Measurements from ENCODE around the gene STAU1. TPM values are rescaled to one million over a fixed set of nuclear protein-coding genes. Genes with fewer than 3 reads are reported as not detected.
"Not testable (repeated sequence)": the region's sequence is repeated elsewhere in the genome, so short reads cannot be mapped to it uniquely, and the experiment has no call there.

STAU1 gene
- total RNA-seq, 2 donors from 2014 or later = 80.5 to 83.3 TPM

DNA sequence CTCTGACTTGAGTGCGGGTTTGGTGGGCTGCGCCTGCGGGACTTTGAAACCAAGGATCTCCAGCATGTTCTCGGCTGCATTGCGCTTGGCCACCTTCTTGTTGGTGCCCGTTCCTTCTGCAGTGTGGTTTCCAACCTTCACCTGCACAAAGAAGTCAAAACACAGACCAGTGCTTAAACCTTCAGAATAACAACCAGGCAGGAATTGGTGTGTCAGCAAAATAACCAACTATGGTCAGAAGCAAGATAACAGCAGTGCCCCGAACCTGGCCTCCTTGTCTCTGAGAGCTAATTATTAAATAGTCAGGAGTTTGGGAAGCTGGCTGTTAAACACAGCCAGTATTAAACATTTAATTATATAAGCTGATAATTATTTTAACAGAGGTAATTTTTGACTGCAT lies 68.1 kb downstream of the STAU1 start:
- Mint-ChIP-seq H3K27ac (no peak overlapping the region), H3K27me3 (ENCODE audit: low read depth) (no peaks in the 10 kb centered on the region), H3K9me3 (no peaks in the 10 kb centered on the region), H3K36me3 (ENCODE audit: insufficient read depth in 2 of 2) (peaks cover 20 to 38% of the 10 kb centered on the region in 2 donors), H3K4me1 (ENCODE audit: low read depth) (no peaks in the 10 kb centered on the region), H3K4me3 (no peak overlapping the region)
- DNase-seq (no peak), ATAC-seq (replicated peaks in 1 of 2) (no peak)

DNA sequence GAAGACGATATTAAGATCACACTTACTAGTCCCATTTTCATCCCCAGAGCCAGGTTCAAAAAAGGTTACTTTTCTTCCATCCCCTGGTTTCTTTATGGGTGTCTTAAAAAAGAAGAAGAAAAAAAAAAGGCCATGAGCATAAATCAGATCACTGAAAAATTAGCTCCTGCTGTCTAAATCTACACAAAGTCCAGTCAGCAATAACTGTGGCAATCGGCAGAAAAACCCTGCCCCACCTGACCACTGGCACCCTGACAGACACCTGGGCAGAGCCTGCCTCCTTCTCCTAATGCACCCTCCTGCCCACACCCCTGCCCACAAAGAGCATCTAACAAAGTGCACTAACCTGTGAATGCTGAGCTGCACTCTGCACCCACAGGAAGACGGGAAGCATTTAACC lies 69.8 kb downstream of the STAU1 start:
- Mint-ChIP-seq H3K27ac (peak overlapping the region; percentile 1), H3K36me3 (ENCODE audit: insufficient read depth in 2 of 2) (peaks cover 13 to 37% of the 10 kb centered on the region in 2 donors), H3K4me3 (no peak overlapping the region), H3K4me1 (ENCODE audit: low read depth) (no peaks in the 10 kb centered on the region), H3K9me3 (no peaks in the 10 kb centered on the region), H3K27me3 (ENCODE audit: low read depth) (no peaks in the 10 kb centered on the region)
- DNase-seq (no peak), ATAC-seq (replicated peaks in 1 of 2) (no peak)

- no peak for DNase-seq
- no peak for ATAC-seq (replicated peaks in 1 of 2)
- Mint-ChIP-seq H3K9me3 (no peaks in the 10 kb centered on the region), H3K4me1 (ENCODE audit: low read depth) (no peaks in the 10 kb centered on the region), H3K27ac (no peak overlapping the region), H3K36me3 (ENCODE audit: insufficient read depth in 2 of 2) (peaks cover 13 to 40% of the 10 kb centered on the region in 2 donors), H3K4me3 (no peak overlapping the region), H3K27me3 (ENCODE audit: low read depth) (no peaks in the 10 kb centered on the region)
Measured at GRCh38 chr20:49115564-49115963, 72.6 kb downstream of the STAU1 start.

GRCh38 chr20:49112596-49113274 lies 75.4 kb downstream of the STAU1 start:
- H3K4me3 Mint-ChIP-seq = no peak overlapping the region
- H3K4me1 Mint-ChIP-seq (ENCODE audit: low read depth) = no peaks in the 10 kb centered on the region
- peak overlapping the region; percentile 77 for H3K27ac Mint-ChIP-seq
- H3K27me3 Mint-ChIP-seq (ENCODE audit: low read depth) = no peaks in the 10 kb centered on the region
- DNase-seq = no peak
- no peak for ATAC-seq (replicated peaks in 1 of 2)
- no peaks in the 10 kb centered on the region for H3K9me3 Mint-ChIP-seq
- H3K36me3 Mint-ChIP-seq (ENCODE audit: insufficient read depth in 2 of 2) = peaks cover 12 to 24% of the 10 kb centered on the region in 2 donors

GRCh38 chr20:49110767-49111694 lies 77.1 kb downstream of the STAU1 start:
- no peak overlapping the region for H3K4me3 Mint-ChIP-seq
- no peaks in the 10 kb centered on the region for H3K4me1 Mint-ChIP-seq (ENCODE audit: low read depth)
- H3K36me3 Mint-ChIP-seq (ENCODE audit: insufficient read depth in 2 of 2) = peaks cover 5 to 17% of the 10 kb centered on the region in 2 donors
- H3K27me3 Mint-ChIP-seq (ENCODE audit: low read depth) = no peaks in the 10 kb centered on the region
- DNase-seq (no peak), ATAC-seq (replicated peaks in 1 of 2) (peak; percentile 12 to 18)
- H3K9me3 Mint-ChIP-seq = no peaks in the 10 kb centered on the region
- H3K27ac Mint-ChIP-seq = no peak overlapping the region

GRCh38 chr20:49106328-49106727 lies 81.8 kb downstream of the STAU1 start:
- H3K9me3 Mint-ChIP-seq = no peaks in the 10 kb centered on the region
- H3K4me1 Mint-ChIP-seq (ENCODE audit: low read depth) = peaks cover 6% of the 10 kb centered on the region
- H3K27me3 Mint-ChIP-seq (ENCODE audit: low read depth) = no peaks in the 10 kb centered on the region
- H3K27ac Mint-ChIP-seq = peak overlapping the region; percentile 4
- H3K36me3 Mint-ChIP-seq (ENCODE audit: insufficient read depth in 2 of 2) = peaks cover 6 to 24% of the 10 kb centered on the region in 2 donors
- no peak overlapping the region for H3K4me3 Mint-ChIP-seq
- ATAC-seq (replicated peaks in 1 of 2) (no peak), DNase-seq (no peak)

- Mint-ChIP-seq H3K4me1 (ENCODE audit: low read depth) (peaks cover 11% of the 10 kb centered on the region), H3K36me3 (ENCODE audit: insufficient read depth in 2 of 2) (peaks cover 6 to 22% of the 10 kb centered on the region in 2 donors)
- H3K4me3 Mint-ChIP-seq; H3K27ac Mint-ChIP-seq; DNase-seq; H3K9me3 Mint-ChIP-seq; H3K27me3 Mint-ChIP-seq (ENCODE audit: low read depth); ATAC-seq (replicated peaks in 1 of 2): not testable (repeated sequence)
Measured at GRCh38 chr20:49104979-49105547, 83.1 kb downstream of the STAU1 start.

GRCh38 chr20:49104365-49104648 lies 83.8 kb downstream of the STAU1 start:
- no peak for DNase-seq
- no peaks in the 10 kb centered on the region for H3K27me3 Mint-ChIP-seq (ENCODE audit: low read depth)
- no peak overlapping the region for H3K4me3 Mint-ChIP-seq
- H3K27ac Mint-ChIP-seq = no peak overlapping the region
- no peak for ATAC-seq (replicated peaks in 1 of 2)
- peaks cover 11% of the 10 kb centered on the region for H3K4me1 Mint-ChIP-seq (ENCODE audit: low read depth)
- H3K9me3 Mint-ChIP-seq = no peaks in the 10 kb centered on the region
- peaks cover 6 to 23% of the 10 kb centered on the region in 2 donors for H3K36me3 Mint-ChIP-seq (ENCODE audit: insufficient read depth in 2 of 2)

GRCh38 chr20:49103647-49104364 lies 84.3 kb downstream of the STAU1 start:
- H3K27ac Mint-ChIP-seq = no peak overlapping the region
- H3K27me3 Mint-ChIP-seq (ENCODE audit: low read depth) = no peaks in the 10 kb centered on the region

DNA sequence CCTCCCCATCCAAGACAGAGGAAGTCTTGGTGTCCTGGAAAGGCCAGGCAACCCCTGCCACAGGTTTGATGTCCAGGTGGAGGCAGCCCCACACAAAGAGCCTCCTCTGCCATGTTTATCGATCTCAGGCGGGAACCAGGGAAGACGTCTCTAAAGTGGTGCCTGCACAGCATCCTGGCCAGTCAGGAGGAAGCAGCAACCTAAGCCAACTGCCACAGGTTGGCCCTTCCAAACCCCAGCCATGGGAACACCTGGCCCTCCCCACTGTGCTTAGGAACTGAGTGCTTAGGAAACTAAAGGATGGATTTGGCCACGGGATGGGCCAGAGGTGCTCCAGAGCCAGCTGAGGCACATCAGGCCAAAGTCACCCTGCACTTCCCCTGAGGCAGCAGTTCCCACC lies 85.1 kb downstream of the STAU1 start:
- H3K27me3 Mint-ChIP-seq (ENCODE audit: low read depth) = no peaks in the 10 kb centered on the region
- no peaks in the 10 kb centered on the region for H3K9me3 Mint-ChIP-seq
- peaks cover 11% of the 10 kb centered on the region for H3K4me1 Mint-ChIP-seq (ENCODE audit: low read depth)
- H3K27ac Mint-ChIP-seq = no peak overlapping the region
- DNase-seq (no peak), ATAC-seq (replicated peaks in 1 of 2) (peak in 1 of 2 donors; percentile 16)
- peaks cover 8 to 34% of the 10 kb centered on the region in 2 donors for H3K36me3 Mint-ChIP-seq (ENCODE audit: insufficient read depth in 2 of 2)
- no peak overlapping the region for H3K4me3 Mint-ChIP-seq

More at GRCh38 chr20:49103647-49104364, 84.3 kb downstream of the STAU1 start:
- peaks cover 6 to 26% of the 10 kb centered on the region in 2 donors for H3K36me3 Mint-ChIP-seq (ENCODE audit: insufficient read depth in 2 of 2)
- DNase-seq = no peak
- no peak for ATAC-seq (replicated peaks in 1 of 2)
- no peak overlapping the region for H3K4me3 Mint-ChIP-seq
- H3K9me3 Mint-ChIP-seq = no peaks in the 10 kb centered on the region
- H3K4me1 Mint-ChIP-seq (ENCODE audit: low read depth) = peaks cover 11% of the 10 kb centered on the region

DNA sequence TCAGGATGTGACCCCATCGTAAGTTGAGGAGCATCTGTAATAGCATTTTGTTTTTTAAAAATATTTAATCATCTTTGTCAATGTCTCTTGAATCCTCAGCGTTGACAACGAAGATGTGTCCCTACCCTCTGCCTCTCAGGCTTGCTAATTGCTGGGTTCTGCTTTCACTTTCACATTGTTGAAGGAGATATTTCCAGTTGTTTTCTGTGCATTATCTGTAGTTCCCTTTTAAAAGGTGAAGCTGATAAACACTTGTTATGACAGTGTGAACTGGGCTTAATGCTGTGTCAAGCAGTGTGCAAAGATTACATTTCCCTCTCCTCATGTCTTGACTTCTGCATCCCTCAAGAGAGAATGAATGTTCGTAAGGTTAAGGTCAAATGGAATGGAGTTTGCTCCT lies 87.2 kb downstream of the STAU1 start:
- H3K4me1 Mint-ChIP-seq (ENCODE audit: low read depth) = peaks cover 11% of the 10 kb centered on the region
- no peaks in the 10 kb centered on the region for H3K9me3 Mint-ChIP-seq
- DNase-seq (no peak), ATAC-seq (replicated peaks in 1 of 2) (no peak)
- no peaks in the 10 kb centered on the region for H3K27me3 Mint-ChIP-seq (ENCODE audit: low read depth)
- H3K4me3 Mint-ChIP-seq = no peak overlapping the region
- peaks cover 8 to 48% of the 10 kb centered on the region in 2 donors for H3K36me3 Mint-ChIP-seq (ENCODE audit: insufficient read depth in 2 of 2)
- peak overlapping the region; percentile 62 for H3K27ac Mint-ChIP-seq

GRCh38 chr20:49100292-49100691 lies 87.8 kb downstream of the STAU1 start:
- H3K4me1 Mint-ChIP-seq (ENCODE audit: low read depth) = peaks cover 11% of the 10 kb centered on the region
- not testable (repeated sequence) for ATAC-seq (replicated peaks in 1 of 2); H3K9me3 Mint-ChIP-seq; DNase-seq; H3K27me3 Mint-ChIP-seq (ENCODE audit: low read depth); H3K27ac Mint-ChIP-seq
- H3K36me3 Mint-ChIP-seq (ENCODE audit: insufficient read depth in 2 of 2) = peaks cover 8 to 53% of the 10 kb centered on the region in 2 donors
- peak overlapping the region in 1 of 2 donors; percentile 43 for H3K4me3 Mint-ChIP-seq

DNA sequence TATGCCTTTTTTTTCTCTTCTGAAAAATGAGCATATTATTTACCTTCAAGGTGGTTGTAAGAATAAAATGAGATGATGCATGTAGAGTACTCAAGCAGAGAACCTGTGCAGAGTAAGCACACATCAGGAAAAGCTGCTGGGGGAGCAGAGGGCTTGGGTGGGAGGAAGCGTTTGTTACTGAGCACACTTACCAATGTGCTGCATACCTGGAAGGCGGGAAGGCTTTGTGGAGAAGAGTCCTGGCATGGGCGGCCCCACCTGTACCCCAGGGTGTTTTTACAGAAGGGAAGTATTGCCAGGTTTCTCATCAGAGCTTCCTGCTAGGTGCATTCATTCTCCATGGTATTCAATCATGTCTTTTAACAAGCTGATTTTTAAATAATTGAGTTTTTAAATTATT lies 89.1 kb downstream of the STAU1 start:
- peaks cover 11 to 63% of the 10 kb centered on the region in 2 donors for H3K36me3 Mint-ChIP-seq (ENCODE audit: insufficient read depth in 2 of 2)
- no peaks in the 10 kb centered on the region for H3K27me3 Mint-ChIP-seq (ENCODE audit: low read depth)
- DNase-seq (no peak), ATAC-seq (replicated peaks in 1 of 2) (no peak)
- H3K4me1 Mint-ChIP-seq (ENCODE audit: low read depth) = peaks cover 11% of the 10 kb centered on the region
- H3K27ac Mint-ChIP-seq = no peak overlapping the region
- no peak overlapping the region for H3K4me3 Mint-ChIP-seq
- no peaks in the 10 kb centered on the region for H3K9me3 Mint-ChIP-seq
